ENCODE data around the gene TMCC3.

Gene TMCC3

GRCh38 chr12:94532490-94533422 lies 117.6 kb downstream of the TMCC3 start:
- peak; percentile 67 for DNase-seq (ENCODE audit: low spot score)

- DNase-seq (ENCODE audit: low spot score), result no peak
Observed at GRCh38 chr12:94531196-94531720, 119.1 kb downstream of the TMCC3 start.

GRCh38 chr12:94525951-94526350 lies 124.4 kb downstream of the TMCC3 start:
- no peak for DNase-seq (ENCODE audit: low spot score)

Measured in pons (tissue), 1 donor.